ENCODE data around the gene CDC42.

- no peak for TF ChIP-seq CHD1 (IDR thresholded peaks at IDR 0.05; ENCODE audit: low read length)
- no peak for TF ChIP-seq CTCF (IDR thresholded peaks at IDR 0.05 in 2 of 3, conservative IDR thresholded peaks at IDR 0.05 in 1 of 3; ENCODE audit: insufficient read depth in 2 of 3, low read depth in 1 of 3, low read length in 3 of 3)
- no peak for TF ChIP-seq EZH2 (IDR thresholded peaks at IDR 0.05; ENCODE audit: borderline replicate concordance, low read depth, low read length)
- TF ChIP-seq CTCFL (IDR thresholded peaks at IDR 0.05; ENCODE audit: borderline replicate concordance, insufficient read depth, low read depth, low read length, poor library complexity, severe bottlenecking) = no peak
- TF ChIP-seq JUN (IDR thresholded peaks at IDR 0.05; ENCODE audit: borderline replicate concordance, low read depth, low read length) = no peak
- no peak for TF ChIP-seq JUN (CRISPR knock-in tag; IDR thresholded peaks at IDR 0.05; ENCODE audit: borderline replicate concordance)
- no peak for TF ChIP-seq MCM7 (IDR thresholded peaks at IDR 0.05)
- TF ChIP-seq RHOXF2B (CRISPR knock-in tag; conservative IDR thresholded peaks at IDR 0.05) = no peak
- no peak for TF ChIP-seq ZNF263 (CRISPR knock-in tag; IDR thresholded peaks at IDR 0.05; ENCODE audit: borderline replicate concordance)
- TF ChIP-seq POLR2AphosphoS5 (IDR thresholded peaks at IDR 0.05; ENCODE audit: control insufficient read depth, insufficient read depth, low read depth, low read length) = no peak
- TF ChIP-seq SIN3B (IDR thresholded peaks at IDR 0.05; ENCODE audit: low read depth) = no peak
- TF ChIP-seq XRCC5 (IDR thresholded peaks at IDR 0.05; ENCODE audit: low read depth, low read length) = no peak
- no peak for TF ChIP-seq PATZ1 (CRISPR knock-in tag; IDR thresholded peaks at IDR 0.05; ENCODE audit: borderline replicate concordance)
Measured at GRCh38 chr1:22128392-22128791, 75.9 kb downstream of the CDC42 start.
